Thymus (tissue), 11 donors: ENCODE data around the gene MEX3C. TPM values are rescaled to one million over a fixed set of nuclear protein-coding genes. Genes with fewer than 3 reads are reported as not detected.
A peak's percentile ranks its signal among the peaks of the same experiment; 100 is the strongest.

Experiments
- DNase-seq, 9 donors: peaks; one replicate each; pipeline ENCODE4 v3.0.0-alpha.2; 2013; ENCODE audit warnings: low spot score in 9 of 9, low read depth in 6 of 9, missing footprints in 1 of 9
- H3K27ac ChIP-seq, 2 donors: one replicate each; pipeline ENCODE4 v1.5.1; 2013; ENCODE audit warnings: control low read depth in 1 of 2, low read depth in 1 of 2, low read length in 1 of 2, mild to moderate bottlenecking in 1 of 2, moderate library complexity in 1 of 2
- H3K27me3 ChIP-seq, 2 donors: one replicate each; pipeline ENCODE4 v1.5.1; 2013; ENCODE audit warnings: low read length in 1 of 2; ENCODE audit not compliant: control insufficient read depth in 2 of 2, insufficient read depth in 1 of 2
- H3K36me3 ChIP-seq, 2 donors: one replicate each; pipeline ENCODE4 v1.5.1; 2013; ENCODE audit warnings: low read length in 1 of 2, mild to moderate bottlenecking in 1 of 2, moderate library complexity in 1 of 2; ENCODE audit not compliant: control insufficient read depth in 2 of 2, insufficient read depth in 2 of 2
- H3K4me1 ChIP-seq, 2 donors: one replicate each; pipeline ENCODE4 v1.5.1; 2013; ENCODE audit warnings: low read length in 2 of 2; ENCODE audit not compliant: control insufficient read depth in 2 of 2, insufficient read depth in 2 of 2
- H3K4me3 ChIP-seq, 2 donors: one replicate each; pipeline ENCODE4 v1.5.1; 2013; ENCODE audit warnings: low read length in 2 of 2, control low read depth in 1 of 2, mild to moderate bottlenecking in 1 of 2
- H3K9me3 ChIP-seq, 2 donors: one replicate each; pipeline ENCODE4 v1.5.1; 2013; ENCODE audit warnings: low read length in 1 of 2, mild to moderate bottlenecking in 1 of 2; ENCODE audit not compliant: control insufficient read depth in 2 of 2, insufficient read depth in 1 of 2
- WGBS: extraction: QIAGEN DNeasy Blood & Tissue Kit; methylation state at CpG from one replicate; pipeline ENCODE4 v1.1.7; 2013; 5-methylcytosine and 5-hydroxymethylcytosine counted together
- polyA plus RNA-seq: library from polyadenylated mRNA; stranded (reverse); fragments of 200-250 nt; gene quantifications from one replicate; pipeline ENCODE4 v1.2.3, GENCODE V29; 2013
- total RNA-seq: library from RNA; stranded (reverse); fragments of 120-200 nt; gene quantifications from one replicate; pipeline ENCODE4 v1.2.4, GENCODE V29; 2013
- donor health status: healthy.

Gene MEX3C
- total and polyA plus RNA-seq, 2 donors, result 31.6 to 45.2 TPM

DNA sequence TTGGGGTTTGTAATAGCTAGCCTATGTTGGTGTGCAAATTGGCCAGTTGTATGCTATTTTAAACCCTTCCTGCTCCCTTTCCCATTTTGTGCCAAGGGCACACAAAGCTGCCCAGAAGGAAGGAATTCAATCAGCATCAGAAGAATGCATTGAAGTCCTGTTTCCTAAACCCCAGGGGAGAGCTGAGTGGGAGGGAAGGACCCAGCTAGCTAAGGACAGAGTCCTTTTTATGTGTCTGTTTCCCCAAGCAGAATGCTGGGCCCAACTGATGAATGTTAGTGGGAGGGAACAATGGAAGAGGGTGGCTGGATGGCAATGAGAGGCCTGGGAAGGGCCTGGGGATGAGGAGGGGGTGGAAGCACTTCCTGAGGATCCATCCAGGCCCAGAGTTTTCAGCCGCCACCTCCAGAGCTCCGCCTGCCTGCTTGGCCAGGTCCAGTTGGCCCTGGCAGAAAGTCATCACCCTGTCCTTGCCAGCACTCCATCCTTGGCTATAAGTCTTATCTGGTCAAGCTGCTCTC lies 32.7 kb downstream of the MEX3C start:
- no peaks in the 10 kb centered on the region for H3K27me3 ChIP-seq
- WGBS, result 98% methylated on average over 2 of the region's 2 CpGs
- H3K4me1 ChIP-seq, result peaks cover 0 to 9% of the 10 kb centered on the region in 2 donors
- no peak overlapping the region for H3K27ac ChIP-seq
- no peak overlapping the region for H3K4me3 ChIP-seq
- DNase-seq, result no peak
- no peaks in the 10 kb centered on the region for H3K36me3 ChIP-seq
- H3K9me3 ChIP-seq, result no peaks in the 10 kb centered on the region

DNA sequence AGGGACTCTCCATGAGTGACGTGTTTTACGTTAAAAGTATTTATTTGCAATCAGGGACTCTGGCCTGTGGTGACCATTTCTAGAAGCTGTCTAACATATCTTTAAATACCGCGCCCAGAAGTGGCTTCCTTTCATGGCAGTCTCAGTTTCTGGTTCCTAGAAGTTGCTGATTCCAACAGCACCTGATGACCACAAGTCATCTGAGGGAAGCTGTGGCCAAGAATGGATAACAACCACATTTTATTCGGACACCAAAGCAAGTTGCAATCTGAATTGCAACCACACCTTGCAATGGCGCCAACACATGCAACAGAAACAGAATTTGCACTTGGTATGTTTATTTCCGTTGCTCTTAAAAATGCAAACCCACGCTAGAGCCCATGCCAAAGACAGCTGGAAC lies 33.1 kb downstream of the MEX3C start:
- no peaks in the 10 kb centered on the region for H3K27me3 ChIP-seq
- 87% methylated on average over 8 of the region's 8 CpGs for WGBS
- peaks cover 0 to 12% of the 10 kb centered on the region in 2 donors for H3K4me1 ChIP-seq
- no peak overlapping the region for H3K27ac ChIP-seq
- no peaks in the 10 kb centered on the region for H3K36me3 ChIP-seq
- DNase-seq, result no peak
- H3K9me3 ChIP-seq, result no peaks in the 10 kb centered on the region
- H3K4me3 ChIP-seq, result no peak overlapping the region

DNA sequence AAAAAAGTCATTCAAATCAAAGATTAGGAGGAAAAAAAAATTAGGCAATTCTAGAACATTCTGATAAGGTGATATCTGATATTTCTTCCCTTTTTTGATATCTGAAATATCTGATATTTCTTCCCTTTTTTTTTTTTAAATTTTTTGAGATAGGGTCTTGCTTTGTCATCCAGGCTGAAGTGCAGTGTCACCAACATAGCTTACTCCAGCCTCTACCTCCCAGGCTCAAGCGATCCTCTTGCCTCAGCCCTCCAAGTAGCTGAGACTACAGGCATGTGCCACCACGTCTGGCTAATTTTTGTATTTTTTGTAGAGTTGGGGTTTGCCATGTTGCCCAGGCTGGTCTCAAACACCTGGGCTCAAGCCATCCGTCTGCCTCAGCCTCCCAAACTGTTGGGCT lies 33.9 kb downstream of the MEX3C start:
- 92% methylated on average over 3 of the region's 3 CpGs for WGBS
- no peak overlapping the region for H3K27ac ChIP-seq
- no peak overlapping the region for H3K4me3 ChIP-seq
- no peaks in the 10 kb centered on the region for H3K27me3 ChIP-seq
- H3K36me3 ChIP-seq, result no peaks in the 10 kb centered on the region
- no peak for DNase-seq
- no peaks in the 10 kb centered on the region for H3K9me3 ChIP-seq
- peaks cover 0 to 12% of the 10 kb centered on the region in 2 donors for H3K4me1 ChIP-seq

DNA sequence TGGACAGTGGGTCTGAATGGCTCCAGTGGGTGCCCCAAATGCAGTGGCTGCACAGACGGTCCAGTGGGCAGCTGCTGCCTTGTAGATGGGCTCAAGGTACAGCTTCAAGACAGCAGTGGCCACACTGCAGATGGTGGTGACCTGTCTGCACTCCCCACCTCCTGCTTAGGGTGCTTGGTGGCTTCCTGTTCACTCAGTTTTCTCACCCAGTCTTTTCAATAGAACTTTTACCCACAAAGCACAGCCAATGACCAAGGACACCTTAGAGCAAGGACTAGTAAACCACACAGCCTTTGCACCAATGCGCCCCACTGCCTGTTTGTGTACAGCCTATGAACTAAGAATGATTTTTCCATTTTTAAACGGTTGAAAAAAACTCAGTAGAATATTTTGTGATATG lies 34.9 kb downstream of the MEX3C start:
- H3K27me3 ChIP-seq, result no peaks in the 10 kb centered on the region
- no peak overlapping the region for H3K27ac ChIP-seq
- H3K4me1 ChIP-seq, result peaks cover 0 to 12% of the 10 kb centered on the region in 2 donors
- no peaks in the 10 kb centered on the region for H3K36me3 ChIP-seq
- H3K4me3 ChIP-seq, result no peak overlapping the region
- no peak for DNase-seq
- no peaks in the 10 kb centered on the region for H3K9me3 ChIP-seq
- 66% methylated on average over 3 of the region's 3 CpGs for WGBS

DNA sequence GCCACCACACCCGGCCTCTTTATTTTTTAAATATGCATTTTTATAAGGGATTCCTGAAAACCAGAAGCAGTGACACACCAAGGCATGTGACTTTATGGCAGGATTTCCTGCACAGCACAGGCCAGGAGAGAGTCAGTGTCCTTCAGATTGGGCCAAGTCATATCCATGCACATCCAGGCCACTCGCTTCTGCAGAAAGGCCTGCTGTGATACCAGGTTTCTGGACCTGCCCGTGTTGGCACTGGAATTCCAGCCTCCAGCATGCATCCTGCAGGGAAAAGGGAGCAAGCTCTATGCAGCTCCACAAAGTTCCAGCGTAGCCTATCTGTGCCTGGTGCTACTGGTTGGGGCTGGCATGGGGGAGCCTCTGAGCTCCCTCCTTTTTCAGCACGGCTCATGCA lies 36.8 kb downstream of the MEX3C start:
- no peak for DNase-seq
- no peaks in the 10 kb centered on the region for H3K36me3 ChIP-seq
- H3K27me3 ChIP-seq, result no peaks in the 10 kb centered on the region
- no peak overlapping the region for H3K27ac ChIP-seq
- peaks cover 0 to 12% of the 10 kb centered on the region in 2 donors for H3K4me1 ChIP-seq
- 98% methylated on average over 5 of the region's 5 CpGs for WGBS
- no peak overlapping the region for H3K4me3 ChIP-seq
- H3K9me3 ChIP-seq, result no peaks in the 10 kb centered on the region

DNA sequence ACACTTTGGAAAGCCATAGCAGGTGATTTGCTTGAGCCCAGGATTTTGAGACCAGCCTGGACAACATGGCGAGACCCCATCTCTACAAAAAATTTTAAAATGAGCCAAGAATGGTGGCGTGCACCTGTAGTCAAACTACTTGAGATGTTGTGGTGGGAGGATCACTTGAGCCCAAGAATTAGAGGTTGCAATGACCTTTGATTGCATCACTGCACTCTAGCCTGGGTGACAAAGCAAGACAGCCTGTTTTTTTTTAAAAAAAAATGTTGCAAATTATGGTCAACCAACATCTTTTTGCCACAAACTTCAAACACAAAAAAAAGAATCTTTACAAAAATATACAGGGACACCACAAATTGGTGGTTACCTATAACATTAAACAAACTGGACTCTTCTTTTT lies 40.3 kb downstream of the MEX3C start:
- no peak overlapping the region for H3K27ac ChIP-seq
- no peaks in the 10 kb centered on the region for H3K9me3 ChIP-seq
- H3K4me3 ChIP-seq, result no peak overlapping the region
- no peak for DNase-seq
- 95% methylated on average over 2 of the region's 2 CpGs for WGBS
- peaks cover 12 to 35% of the 10 kb centered on the region in 2 donors for H3K4me1 ChIP-seq
- no peaks in the 10 kb centered on the region for H3K36me3 ChIP-seq
- no peaks in the 10 kb centered on the region for H3K27me3 ChIP-seq

DNA sequence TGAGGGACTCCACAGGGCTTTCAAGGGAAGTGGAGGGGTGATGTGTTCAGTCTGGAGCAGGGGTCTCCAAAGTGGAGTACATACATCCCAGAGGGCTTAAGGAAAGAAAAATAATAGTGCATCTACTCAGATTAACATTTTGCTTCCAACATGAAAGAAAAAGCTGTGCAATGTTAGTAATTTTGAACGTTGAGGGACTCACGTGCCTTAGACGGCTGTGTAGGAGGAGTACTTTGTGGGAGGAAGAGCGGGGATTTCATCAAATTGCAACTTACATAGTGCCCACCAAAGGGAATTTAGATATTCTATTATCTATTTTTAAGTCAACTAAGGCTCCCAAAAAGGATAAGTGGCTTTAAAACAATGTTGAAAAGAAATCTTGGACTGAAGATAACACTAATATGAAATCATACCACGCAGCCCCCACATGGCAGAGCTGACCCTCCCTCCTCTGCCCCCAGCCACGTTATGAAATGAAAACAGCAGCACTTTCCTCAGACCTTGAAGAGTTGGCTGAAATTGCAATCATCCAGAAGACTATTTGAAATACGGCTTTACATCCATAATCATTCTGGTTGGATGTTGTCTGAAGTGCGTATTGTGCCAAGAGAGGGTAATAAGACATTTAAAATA lies 42.9 kb downstream of the MEX3C start:
- Histone ChIP-seq H3K27me3 (no peaks in the 10 kb centered on the region), H3K36me3 (no peaks in the 10 kb centered on the region), H3K27ac (peak overlapping the region; percentile 99), H3K4me1 (peaks cover 20 to 47% of the 10 kb centered on the region in 2 donors), H3K9me3 (no peaks in the 10 kb centered on the region), H3K4me3 (peak overlapping the region; percentile 46 to 49)
- DNase-seq, result peak in 3 of 9 donors; percentile 13 to 62 (median 28)
- 42% methylated on average over 8 of the region's 8 CpGs for WGBS

DNA sequence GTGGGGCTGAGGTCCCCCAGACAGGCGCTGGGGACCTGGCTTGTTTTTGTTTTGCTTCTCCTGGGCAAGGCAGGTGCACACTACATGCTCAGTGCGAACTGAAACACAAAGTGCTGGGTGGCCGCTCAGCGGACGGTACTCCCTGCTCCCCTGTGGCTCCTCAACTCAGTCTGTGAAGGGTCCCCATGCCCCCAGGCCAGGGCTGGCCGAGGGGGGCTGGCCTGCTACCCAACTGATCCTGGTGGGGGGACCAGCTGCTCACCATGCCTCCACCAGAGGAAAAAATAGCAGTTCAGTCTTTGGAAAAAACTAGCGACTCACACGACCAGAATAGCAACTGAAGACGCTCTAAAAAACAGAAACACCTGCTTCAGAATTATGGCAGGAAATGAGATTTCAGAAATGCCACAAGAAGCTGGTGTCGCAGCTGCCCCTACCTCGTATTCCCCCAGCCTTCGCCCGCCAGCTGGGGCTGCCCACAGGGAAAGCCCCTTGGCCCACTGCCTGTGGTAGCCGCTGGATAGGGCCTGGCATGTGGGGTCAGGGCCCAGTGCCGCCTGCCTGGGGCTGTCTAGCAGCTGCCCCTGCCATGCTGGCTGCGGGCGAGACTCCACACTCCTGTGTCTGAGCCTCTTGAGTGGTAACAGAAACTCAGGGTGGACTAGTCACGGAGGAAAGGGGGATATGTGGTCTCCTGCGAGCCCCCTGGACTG lies 43.7 kb downstream of the MEX3C start:
- H3K9me3 ChIP-seq, result no peaks in the 10 kb centered on the region
- H3K36me3 ChIP-seq, result no peaks in the 10 kb centered on the region
- H3K4me1 ChIP-seq, result peaks cover 20 to 46% of the 10 kb centered on the region in 2 donors
- WGBS, result 3% methylated on average over 19 of the region's 19 CpGs
- peak overlapping the region; percentile 99 for H3K27ac ChIP-seq
- H3K27me3 ChIP-seq, result no peaks in the 10 kb centered on the region
- H3K4me3 ChIP-seq, result peak overlapping the region; percentile 46 to 49
- DNase-seq, result peak; percentile 61 to 93 (median 72)
